ENCODE measurements around the gene KRTAP3-1. TPM values are rescaled to one million over a fixed set of nuclear protein-coding genes. Genes with fewer than 3 reads are reported as not detected.
A peak's percentile ranks its signal among the peaks of the same experiment; 100 is the strongest.
"Not testable (repeated sequence)": the region's sequence is repeated elsewhere in the genome, so short reads cannot be mapped to it uniquely, and the experiment has no call there.

The KRTAP3-1 gene
- total RNA-seq, 1 donor from 2014 or later, result not detected

- Histone ChIP-seq H3K4me1 (peaks cover 4% of the 10 kb centered on the region), H3K36me3 (no peaks in the 10 kb centered on the region), H3K9me3 (ENCODE audit: low read depth) (no peaks in the 10 kb centered on the region), H3K79me2 (ENCODE audit: low read depth) (no peaks in the 10 kb centered on the region), H3K9ac (no peak overlapping the region), H3K4me2 (no peak overlapping the region), H3K27me3 (no peaks in the 10 kb centered on the region), H3K4me3 (no peak overlapping the region), H4K20me1 (ENCODE audit: low read depth) (no peaks in the 10 kb centered on the region), H3K27ac (no peak overlapping the region), H3F3A (ENCODE audit: low read depth) (no peaks in the 10 kb centered on the region), H2AFZ (replicated peaks) (peak overlapping the region; percentile 31)
- Mint-ChIP-seq H3K36me3 (no peaks in the 10 kb centered on the region), H3K4me1 (peaks cover 6% of the 10 kb centered on the region), H3K4me3 (no peak overlapping the region), H3K27me3 (ENCODE audit: insufficient read depth, low read depth) (no peaks in the 10 kb centered on the region), H3K27ac (no peak overlapping the region), H3K9me3 (no peaks in the 10 kb centered on the region)
- TF ChIP-seq, protein P1, sequence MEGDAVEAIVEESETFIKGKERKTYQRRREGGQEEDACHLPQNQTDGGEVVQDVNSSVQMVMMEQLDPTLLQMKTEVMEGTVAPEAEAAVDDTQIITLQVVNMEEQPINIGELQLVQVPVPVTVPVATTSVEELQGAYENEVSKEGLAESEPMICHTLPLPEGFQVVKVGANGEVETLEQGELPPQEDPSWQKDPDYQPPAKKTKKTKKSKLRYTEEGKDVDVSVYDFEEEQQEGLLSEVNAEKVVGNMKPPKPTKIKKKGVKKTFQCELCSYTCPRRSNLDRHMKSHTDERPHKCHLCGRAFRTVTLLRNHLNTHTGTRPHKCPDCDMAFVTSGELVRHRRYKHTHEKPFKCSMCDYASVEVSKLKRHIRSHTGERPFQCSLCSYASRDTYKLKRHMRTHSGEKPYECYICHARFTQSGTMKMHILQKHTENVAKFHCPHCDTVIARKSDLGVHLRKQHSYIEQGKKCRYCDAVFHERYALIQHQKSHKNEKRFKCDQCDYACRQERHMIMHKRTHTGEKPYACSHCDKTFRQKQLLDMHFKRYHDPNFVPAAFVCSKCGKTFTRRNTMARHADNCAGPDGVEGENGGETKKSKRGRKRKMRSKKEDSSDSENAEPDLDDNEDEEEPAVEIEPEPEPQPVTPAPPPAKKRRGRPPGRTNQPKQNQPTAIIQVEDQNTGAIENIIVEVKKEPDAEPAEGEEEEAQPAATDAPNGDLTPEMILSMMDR (IDR thresholded peaks at IDR 0.05), result no peak
- TF ChIP-seq EZH2phosphoT487 (IDR thresholded peaks at IDR 0.05) (no peak), EZH2 (IDR thresholded peaks at IDR 0.05) (no peak)
- DNase-seq (ENCODE audit: low spot score), result no peak
Measured at GRCh38 chr17:41002814-41003213, 6.1 kb downstream of the KRTAP3-1 start.

DNA sequence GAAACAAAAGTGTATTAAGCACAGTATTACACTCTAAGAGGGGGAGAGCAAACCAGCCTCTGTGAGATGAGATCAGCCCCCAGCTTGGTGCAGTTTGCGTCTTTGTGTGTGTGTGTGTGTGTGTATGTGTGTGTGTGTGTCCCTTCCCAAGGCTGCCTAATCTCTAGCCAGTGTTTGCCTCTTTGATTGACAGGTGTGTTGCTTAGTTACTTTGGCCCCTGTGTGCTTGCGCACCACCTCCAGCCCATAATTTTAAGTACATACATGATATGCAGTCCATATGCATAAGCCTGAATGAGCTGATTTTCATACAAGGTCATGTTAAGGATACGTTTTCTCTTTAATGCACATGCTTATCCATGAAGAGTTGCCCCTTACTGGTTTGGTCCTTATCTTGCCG is 7.1 kb downstream of the KRTAP3-1 start:
- Histone ChIP-seq H3K4me2 (no peak overlapping the region), H3K4me3 (no peak overlapping the region), H3K9me3 (ENCODE audit: low read depth) (no peaks in the 10 kb centered on the region), H3K27ac (no peak overlapping the region), H3K9ac (no peak overlapping the region), H3K4me1 (peaks cover 4% of the 10 kb centered on the region), H2AFZ (replicated peaks) (no peak overlapping the region), H3K36me3 (no peaks in the 10 kb centered on the region), H3F3A (ENCODE audit: low read depth) (no peaks in the 10 kb centered on the region), H3K27me3 (no peaks in the 10 kb centered on the region), H3K79me2 (ENCODE audit: low read depth) (no peaks in the 10 kb centered on the region), H4K20me1 (ENCODE audit: low read depth) (no peaks in the 10 kb centered on the region)
- no peaks in the 10 kb centered on the region for H3K27me3 Mint-ChIP-seq (ENCODE audit: insufficient read depth, low read depth)
- H3K27ac Mint-ChIP-seq, result no peak overlapping the region
- TF ChIP-seq EZH2phosphoT487 (IDR thresholded peaks at IDR 0.05) (no peak), EZH2 (IDR thresholded peaks at IDR 0.05) (no peak)
- TF ChIP-seq, protein P1 (IDR thresholded peaks at IDR 0.05), result no peak
- no peak overlapping the region for H3K4me3 Mint-ChIP-seq
- H3K4me1 Mint-ChIP-seq, result peaks cover 6% of the 10 kb centered on the region
- H3K36me3 Mint-ChIP-seq, result no peaks in the 10 kb centered on the region
- H3K9me3 Mint-ChIP-seq, result no peaks in the 10 kb centered on the region
- DNase-seq (ENCODE audit: low spot score), result no peak

DNA sequence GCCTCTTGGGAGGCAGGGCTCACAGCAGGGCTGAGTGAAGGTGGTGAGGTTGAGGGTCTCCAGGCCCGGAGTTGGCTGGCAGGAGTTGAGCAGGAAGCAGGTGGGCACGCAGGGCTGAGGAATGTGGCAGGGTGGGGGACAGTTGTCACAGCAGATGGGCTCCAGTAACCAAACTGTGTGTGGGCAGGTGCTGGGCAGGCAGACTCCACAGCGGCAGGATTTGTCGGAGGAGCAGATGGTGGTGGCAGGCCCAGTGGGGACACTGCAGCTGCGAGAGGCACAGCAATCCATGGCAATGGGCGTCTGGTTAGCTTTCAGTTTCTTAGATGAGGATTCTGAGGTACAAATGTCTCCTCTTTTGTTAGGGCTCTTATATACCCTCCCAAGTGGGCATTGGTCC is 9.4 kb downstream of the KRTAP3-1 start, which contains the start of gene KRTAP3-2:
Gene KRTAP3-2, minus strand, starts transcription at position 344 of the 400 bp plus-strand sequence. Its CDS starts 53 bp downstream, at position 291.
- not testable (repeated sequence) for H3K4me3 ChIP-seq; H3F3A ChIP-seq (ENCODE audit: low read depth); H3K79me2 ChIP-seq (ENCODE audit: low read depth); DNase-seq (ENCODE audit: low spot score); H3K27me3 ChIP-seq; H3K27ac Mint-ChIP-seq; H3K27me3 Mint-ChIP-seq (ENCODE audit: insufficient read depth, low read depth); H4K20me1 ChIP-seq (ENCODE audit: low read depth); H3K9me3 Mint-ChIP-seq; H3K36me3 Mint-ChIP-seq; H3K4me3 Mint-ChIP-seq; H3K4me1 Mint-ChIP-seq; H3K27ac ChIP-seq; H3K36me3 ChIP-seq; H2AFZ ChIP-seq (replicated peaks); H3K9ac ChIP-seq; H3K4me1 ChIP-seq; H3K4me2 ChIP-seq; H3K9me3 ChIP-seq (ENCODE audit: low read depth)

DNA sequence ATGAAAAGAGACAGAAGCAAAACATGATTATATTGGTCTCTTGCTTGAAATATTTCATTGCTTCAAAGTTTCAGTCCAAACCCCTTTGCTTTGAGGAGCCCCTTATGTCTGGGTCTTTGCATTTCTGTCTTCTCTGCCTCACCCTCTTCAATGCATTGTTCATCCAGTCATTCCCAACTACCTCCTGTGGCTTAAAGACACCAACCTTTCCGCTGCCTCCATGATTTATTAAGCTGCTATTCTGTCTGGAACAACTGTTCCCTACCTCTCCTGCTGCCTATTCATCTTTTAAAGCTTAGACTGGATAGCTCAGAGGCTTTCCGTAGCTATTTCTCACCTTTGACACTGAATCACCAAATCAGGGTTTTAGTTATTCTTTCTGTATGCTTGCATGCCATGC is 11.6 kb downstream of the KRTAP3-1 start:
- no peaks in the 10 kb centered on the region for H3K9me3 Mint-ChIP-seq
- DNase-seq (ENCODE audit: low spot score), result no peak
- Histone ChIP-seq H3K79me2 (ENCODE audit: low read depth) (no peaks in the 10 kb centered on the region), H3K36me3 (no peaks in the 10 kb centered on the region), H3F3A (ENCODE audit: low read depth) (no peaks in the 10 kb centered on the region), H3K4me3 (no peak overlapping the region), H3K9me3 (ENCODE audit: low read depth) (no peaks in the 10 kb centered on the region), H3K4me1 (no peaks in the 10 kb centered on the region), H4K20me1 (ENCODE audit: low read depth) (no peaks in the 10 kb centered on the region), H3K4me2 (no peak overlapping the region), H2AFZ (replicated peaks) (peak overlapping the region; percentile 1), H3K9ac (no peak overlapping the region), H3K27me3 (no peaks in the 10 kb centered on the region), H3K27ac (no peak overlapping the region)
- no peaks in the 10 kb centered on the region for H3K27me3 Mint-ChIP-seq (ENCODE audit: insufficient read depth, low read depth)
- no peaks in the 10 kb centered on the region for H3K36me3 Mint-ChIP-seq
- TF ChIP-seq EZH2phosphoT487 (IDR thresholded peaks at IDR 0.05), result no peak
- TF ChIP-seq, protein P1 (IDR thresholded peaks at IDR 0.05), result no peak
- no peak for TF ChIP-seq EZH2 (IDR thresholded peaks at IDR 0.05)
- no peak overlapping the region for H3K4me3 Mint-ChIP-seq
- peak overlapping the region; percentile 9 for H3K27ac Mint-ChIP-seq
- H3K4me1 Mint-ChIP-seq, result no peaks in the 10 kb centered on the region

Measured in neural progenitor cell (in vitro differentiated cells).